IPS-NIHi7 (cell line): Measurements from ENCODE around the gene EXTL1.
"Not testable (repeated sequence)": the region's sequence is repeated elsewhere in the genome, so short reads cannot be mapped to it uniquely, and the experiment has no call there.

ENCODE experiments used
- DNase-seq: peaks from one replicate; pipeline ENCODE4 v3.0.0; 2012; ENCODE audit warnings: mixed read lengths; ENCODE audit errors: extremely low spot score

The EXTL1 gene, protein sequence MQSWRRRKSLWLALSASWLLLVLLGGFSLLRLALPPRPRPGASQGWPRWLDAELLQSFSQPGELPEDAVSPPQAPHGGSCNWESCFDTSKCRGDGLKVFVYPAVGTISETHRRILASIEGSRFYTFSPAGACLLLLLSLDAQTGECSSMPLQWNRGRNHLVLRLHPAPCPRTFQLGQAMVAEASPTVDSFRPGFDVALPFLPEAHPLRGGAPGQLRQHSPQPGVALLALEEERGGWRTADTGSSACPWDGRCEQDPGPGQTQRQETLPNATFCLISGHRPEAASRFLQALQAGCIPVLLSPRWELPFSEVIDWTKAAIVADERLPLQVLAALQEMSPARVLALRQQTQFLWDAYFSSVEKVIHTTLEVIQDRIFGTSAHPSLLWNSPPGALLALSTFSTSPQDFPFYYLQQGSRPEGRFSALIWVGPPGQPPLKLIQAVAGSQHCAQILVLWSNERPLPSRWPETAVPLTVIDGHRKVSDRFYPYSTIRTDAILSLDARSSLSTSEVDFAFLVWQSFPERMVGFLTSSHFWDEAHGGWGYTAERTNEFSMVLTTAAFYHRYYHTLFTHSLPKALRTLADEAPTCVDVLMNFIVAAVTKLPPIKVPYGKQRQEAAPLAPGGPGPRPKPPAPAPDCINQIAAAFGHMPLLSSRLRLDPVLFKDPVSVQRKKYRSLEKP

DNA sequence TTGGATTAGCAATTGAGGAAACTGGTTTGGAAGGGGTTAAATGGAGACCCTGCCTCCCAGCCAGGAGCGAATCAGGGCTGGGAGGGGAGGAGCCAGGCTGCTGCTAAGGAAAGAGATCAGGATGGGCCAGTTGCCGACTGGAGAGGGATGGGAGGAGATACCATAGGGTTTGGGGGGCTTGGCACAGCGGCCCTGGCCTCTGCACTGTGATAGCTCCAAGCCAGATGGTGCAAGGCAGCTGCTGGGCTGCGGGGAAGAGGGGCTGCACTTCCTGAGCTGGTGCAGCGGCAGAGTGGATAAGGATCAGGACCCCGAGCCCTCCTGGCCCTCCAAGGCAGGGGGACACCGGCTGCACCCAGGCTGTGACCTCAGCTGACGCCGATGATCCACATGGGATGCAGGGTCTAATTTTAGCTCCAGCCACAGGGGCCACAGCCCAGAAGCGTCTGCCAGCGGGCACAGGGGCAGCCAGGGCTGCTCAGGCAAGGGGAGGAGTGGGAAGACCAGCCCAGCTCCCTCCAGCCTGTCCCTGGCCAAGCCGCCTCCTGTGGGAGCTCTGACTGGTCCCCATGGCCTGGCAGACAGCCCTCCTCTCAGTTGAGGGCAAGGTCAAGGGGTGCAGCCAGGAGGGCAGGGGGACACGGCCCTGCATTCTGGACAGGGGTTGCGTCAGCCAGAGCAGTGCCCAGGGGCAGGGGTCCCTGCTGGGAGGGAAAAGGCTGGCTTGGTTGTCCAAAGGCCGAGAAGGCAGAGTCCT is at the start of gene EXTL1:
Gene EXTL1 (plus strand): TSS at position 129 of the 757 bp plus-strand sequence. CDS start 872 bp downstream, outside the sequence.
- DNase-seq = peak; percentile 96

DNA sequence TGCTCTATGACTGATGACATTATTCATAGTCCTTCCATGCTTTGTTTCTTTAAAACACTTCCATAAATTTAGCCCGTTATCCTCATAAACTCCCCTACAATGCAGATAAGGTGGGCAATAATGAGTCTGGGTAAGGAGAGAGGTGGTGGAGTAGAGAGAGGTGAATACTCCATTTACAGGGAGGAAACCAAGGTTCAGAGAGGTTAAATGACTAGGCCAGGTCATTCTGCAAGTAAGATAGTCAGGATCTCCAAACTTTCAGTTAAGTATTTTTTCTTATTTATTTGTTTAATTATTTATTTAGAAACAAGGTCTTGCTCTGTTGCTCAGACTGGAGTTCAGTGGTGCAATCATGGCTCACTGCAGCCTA is 49.8 kb upstream of the EXTL1 start:
- no peak for DNase-seq

DNA sequence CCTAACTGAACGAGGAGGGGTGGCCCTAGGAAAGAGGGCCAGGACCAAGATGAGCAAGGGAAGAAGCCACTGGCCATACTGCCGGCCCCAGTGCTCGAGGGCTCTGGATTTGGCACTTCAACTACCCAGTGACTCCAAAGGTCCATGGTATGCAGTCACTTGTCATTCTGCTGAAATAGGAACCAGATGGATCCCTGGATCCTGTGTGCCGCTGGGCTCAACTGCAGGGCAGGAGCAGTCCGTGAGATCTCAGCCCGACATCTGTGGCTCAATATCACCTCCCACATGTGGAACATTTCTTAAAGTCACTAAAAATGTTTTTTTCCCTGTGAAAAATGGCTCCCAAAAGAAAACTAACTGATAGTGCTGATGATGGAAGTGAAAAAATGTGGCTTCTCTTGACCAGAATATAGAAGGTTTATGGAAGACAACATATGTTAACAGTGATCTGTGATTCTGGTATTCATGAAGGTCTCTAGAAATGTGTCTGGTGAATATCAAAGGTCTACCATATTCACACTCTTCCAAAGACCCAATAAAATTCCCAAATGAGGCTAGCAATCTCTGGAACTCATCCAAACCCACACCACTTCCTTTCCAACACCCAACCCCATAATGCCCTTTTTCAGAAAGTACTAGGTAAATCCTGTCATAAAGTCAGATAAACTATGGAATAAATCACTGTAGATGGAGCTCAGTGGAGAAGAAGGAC is 47.8 kb upstream of the EXTL1 start:
- no peak for DNase-seq

DNA sequence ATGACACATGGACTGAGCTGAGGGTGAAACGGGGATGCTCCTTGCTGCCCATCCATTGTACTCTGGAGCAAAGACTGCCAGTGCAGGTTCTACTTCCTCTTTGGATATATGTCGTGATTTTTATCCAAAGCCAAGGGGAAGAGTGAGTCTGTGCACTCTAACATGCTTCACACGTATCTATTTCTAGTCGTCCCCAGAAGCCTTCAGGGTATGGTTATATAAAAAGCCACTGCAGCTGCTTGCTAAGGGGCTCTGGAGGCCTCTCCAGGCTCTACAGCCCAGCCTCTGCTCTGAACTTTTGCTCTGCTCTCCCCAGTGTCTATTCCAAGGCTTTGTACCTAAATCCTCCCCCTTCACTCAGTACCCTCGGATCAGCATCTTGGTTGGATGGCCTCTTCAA is 43.8 kb upstream of the EXTL1 start:
- DNase-seq = no peak

DNA sequence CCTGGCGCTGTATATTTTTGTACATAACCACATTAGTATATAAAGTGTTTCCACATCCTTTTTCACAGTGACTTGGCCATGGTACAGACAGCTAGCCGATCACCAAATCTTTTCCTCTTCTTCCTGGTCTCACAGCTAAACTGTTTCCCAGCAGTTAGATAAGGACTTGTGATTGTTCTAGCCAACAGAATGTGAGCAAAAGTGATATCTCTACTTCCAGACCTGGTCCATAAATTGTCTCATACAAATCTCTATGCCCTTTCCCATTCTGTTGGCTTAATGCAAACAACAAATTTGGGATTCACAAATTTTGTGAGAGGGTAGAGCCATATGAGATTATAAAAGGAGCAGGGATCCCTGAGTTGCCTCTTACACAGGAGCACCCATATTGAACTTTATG is 43.2 kb upstream of the EXTL1 start:
- DNase-seq = no peak

DNA sequence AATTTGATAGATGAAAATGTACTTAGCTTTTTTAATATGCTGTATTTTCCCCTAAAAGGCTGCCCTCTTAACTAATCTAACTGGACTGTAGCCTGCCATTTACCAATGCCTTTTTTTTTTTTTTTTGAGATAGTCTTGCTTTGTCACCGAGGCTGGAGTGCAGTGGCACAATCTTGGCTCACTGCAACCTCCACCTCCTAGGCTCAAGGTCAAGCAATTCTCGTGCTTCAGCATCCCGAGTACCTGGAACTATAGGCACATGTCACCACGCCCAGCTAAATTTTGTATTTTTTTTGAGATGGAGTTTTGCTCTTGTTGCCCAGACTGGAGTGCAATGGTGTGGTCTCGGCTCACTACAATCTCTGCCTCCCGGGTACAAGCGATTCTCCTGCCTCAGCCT is 42.4 kb upstream of the EXTL1 start:
- DNase-seq = no peak

DNA sequence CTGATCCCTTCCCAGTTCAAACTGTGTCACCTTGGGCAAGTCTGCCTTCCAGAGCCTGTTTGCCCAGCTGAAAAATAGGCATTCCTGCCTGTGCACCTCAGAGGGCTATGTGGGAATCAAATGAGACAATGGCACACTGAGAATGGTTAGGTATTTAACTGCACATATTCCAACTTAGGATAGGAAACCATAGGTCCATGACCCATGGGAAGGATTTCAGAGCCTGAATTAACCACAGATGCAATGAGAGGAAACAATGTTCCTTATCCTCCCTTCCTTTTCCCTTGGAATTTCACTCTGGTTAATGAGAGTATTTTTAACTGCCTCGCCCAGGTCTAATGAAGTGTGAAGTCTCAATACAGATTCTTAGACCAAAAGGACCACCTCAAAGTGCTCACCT is 36.4 kb upstream of the EXTL1 start:
- DNase-seq = no peak

DNA sequence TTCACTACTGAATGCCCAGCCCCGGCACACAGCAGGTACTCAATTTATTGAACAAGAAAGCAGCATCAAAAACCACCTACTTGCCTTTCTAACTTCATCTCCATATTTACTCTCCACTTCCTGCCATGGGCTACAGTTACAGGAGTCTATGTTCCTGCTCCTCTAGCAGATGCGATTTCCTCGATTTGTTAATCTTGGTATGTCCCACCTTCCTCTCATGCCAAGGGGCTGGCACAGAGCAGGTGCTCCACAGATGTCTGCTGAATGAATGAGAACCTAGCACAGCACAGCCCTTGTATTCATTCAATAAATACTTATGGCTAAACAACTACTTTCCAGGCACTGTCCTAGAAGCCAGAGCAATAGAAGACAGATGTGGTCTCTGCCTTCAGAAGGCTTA is 35.9 kb upstream of the EXTL1 start:
- DNase-seq = no peak

DNA sequence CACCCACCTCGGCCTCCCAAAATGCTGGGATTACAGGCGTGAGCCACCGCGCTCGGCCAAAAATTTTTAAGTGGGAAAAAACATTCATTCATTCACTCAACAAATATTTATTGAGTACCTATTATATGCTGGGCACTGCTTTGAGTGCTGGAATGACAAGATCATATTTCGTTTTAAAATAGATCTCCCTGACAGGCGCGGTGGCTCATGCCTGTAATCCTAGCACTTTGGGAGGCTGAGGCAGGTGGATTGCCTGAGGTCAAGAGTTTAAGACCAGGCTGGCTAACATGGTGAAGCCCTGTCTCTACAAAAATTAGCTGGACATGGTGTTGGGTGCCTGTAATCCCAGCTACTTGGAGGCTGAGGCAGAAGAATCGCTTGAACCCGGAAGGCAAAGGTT is 34.8 kb upstream of the EXTL1 start:
- not testable (repeated sequence) for DNase-seq

DNA sequence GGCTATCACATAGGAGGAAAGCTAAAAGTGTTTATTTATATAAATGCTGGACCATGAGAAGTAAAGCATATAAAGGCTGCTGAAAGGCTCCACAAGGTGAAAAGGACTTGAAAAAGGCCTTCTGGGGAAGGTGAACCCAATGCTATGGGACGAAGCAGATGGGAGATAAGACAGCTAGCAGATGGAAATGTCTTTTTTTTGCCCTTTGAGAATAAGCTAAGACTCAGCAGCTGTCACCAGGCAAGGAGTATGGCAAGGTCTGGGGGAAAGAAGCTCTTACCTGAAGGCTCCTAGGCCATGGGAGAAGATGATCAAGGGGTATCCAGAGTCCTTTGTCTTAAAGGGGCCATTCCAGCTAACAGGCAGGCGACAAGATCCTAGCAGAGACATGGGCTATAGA is 33.6 kb upstream of the EXTL1 start:
- no peak for DNase-seq

DNA sequence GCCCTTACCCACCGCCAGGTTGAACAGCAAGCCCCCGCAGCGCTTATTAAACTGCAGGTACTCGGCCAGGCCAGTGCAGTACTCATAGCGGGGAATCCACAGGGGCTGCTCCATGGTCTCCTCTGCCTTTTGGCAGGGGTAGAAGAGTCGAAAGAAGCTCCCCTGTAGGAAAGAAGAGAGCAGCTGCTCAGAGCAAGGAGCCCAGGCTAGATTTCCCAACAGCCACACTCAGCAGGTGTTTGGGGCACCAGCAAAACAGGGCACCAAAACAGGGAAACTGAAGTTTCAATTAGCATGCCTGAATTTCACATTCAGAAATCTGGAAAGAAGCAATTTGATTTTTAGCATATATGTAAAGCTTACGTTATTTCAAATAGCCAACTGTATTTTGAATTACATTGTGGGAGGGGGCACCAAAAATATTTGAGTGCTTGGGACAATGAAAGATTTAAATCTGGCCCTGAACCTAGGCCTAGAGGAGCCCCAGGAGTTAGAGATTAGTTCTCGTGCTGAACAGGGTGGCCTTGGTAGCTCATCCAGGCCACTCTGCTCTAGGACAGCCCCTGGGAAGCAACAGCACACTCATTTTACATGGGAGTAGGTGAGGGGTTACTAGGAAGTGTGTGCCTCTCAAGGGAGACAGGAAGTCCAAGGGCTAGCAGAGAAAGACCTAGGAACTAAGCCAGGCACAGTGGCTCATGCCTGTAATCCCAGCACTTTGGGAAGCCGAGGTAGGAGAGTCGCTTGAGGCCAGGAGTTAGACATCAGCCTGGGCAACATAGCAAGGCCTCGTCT is 31.9 kb upstream of the EXTL1 start:
- no peak for DNase-seq

DNA sequence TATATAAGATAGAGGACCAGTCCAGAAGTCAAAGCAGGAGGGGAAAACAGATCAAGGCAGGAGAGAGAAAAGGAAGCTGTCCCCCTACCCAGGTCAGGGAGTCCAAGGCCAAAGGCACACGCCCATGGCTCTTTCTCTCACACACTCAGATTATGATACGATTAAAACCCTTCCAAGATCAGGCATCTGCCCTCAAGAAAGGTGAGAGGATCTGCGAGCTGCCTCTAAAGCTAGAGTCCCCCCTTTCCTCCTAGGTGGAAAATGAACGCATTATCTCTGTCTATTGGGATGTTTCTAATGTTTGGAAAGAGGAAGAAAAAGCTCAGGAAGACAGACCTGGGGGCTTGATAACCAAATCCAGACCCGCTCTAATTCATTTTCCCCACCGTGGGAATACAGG is 31.3 kb upstream of the EXTL1 start:
- no peak for DNase-seq

DNA sequence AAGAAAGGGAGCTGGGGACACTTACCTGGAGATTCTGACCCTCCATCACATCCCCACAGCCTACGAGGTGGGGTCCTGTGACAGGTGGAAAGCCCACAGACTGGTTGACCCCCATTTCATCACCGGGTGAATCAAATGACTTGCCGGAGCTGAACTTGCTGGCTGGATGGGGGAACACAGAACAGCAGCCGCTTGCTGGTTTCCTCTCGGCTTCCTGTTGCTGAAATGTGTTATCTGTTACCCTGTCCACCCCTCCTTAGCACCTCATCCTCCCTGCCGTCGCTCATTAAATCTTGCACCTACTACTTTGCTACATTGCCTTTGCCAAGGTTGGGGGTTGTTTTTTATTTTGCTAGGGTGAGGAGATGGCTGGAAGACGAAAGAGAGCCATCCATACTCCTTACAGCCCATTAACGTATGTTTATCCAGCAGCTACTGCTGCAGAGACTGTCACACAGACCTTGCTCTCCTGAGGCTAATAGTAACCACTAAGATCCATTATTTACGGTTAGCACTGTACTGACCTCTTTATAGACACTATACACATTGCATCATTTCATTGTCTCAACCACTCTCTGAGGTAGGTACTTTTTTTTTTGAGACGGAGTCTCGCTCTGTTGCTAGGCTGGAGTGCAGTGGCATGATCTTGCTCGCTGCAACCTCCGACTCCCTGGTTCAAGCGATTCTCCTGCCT is 30.7 kb upstream of the EXTL1 start:
- DNase-seq = no peak

DNA sequence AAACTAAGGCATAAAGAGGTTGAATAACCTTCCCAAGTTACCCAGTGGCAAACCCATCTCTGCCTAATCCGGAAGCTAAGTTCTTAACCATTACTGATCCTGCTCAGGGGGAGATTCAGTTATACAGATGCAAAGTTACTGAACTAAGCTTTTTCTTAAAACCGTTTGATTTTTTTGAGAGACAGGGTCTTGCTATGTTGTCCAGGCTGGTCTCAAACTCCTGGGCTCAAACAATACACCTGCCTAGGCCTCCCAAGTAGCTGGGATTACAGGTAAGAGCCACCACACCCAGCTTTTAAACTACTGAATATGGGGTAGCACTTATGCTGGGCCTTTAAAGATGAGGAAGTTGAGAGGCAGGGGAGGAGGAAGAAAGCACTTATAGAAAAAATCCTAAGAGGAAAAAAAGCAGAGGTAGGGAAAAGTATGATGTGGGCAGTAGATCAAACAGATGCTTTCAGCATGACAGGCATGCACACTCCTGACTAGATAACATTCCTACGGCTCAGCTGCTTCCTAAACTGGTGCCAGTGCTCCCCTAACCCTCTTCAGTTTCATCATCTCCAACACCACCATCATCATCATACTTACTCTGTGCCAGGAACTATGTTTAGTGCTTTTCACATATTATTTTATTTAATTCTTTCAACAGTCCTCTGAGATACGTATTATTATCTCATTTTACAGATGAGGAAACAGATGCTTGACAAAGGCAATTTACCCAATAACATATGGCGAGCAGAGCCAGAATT is 29.5 kb upstream of the EXTL1 start:
- DNase-seq = no peak

DNA sequence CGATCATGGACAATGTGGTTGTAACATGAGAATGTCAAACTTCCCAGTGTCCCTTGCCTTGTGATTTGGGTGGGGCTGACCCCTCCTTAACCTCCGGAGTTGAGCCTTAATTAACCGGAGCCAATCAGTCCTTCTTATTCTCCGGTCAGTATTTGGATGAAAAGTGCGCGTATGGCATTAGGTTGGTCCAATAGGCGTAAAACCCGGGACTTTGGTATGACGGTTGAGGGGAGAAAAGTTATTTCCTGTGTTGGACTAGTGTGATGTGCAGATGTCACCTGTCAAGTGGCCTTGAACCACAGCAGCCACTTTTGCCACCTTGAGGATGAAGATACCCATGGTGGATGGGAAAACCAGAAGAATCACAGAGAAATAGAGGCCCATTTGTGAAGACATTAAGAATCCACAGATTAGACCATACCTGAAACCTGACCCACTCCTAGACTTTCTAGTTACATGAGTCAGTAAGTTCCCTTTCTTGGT is 28.8 kb upstream of the EXTL1 start:
- no peak for DNase-seq

DNA sequence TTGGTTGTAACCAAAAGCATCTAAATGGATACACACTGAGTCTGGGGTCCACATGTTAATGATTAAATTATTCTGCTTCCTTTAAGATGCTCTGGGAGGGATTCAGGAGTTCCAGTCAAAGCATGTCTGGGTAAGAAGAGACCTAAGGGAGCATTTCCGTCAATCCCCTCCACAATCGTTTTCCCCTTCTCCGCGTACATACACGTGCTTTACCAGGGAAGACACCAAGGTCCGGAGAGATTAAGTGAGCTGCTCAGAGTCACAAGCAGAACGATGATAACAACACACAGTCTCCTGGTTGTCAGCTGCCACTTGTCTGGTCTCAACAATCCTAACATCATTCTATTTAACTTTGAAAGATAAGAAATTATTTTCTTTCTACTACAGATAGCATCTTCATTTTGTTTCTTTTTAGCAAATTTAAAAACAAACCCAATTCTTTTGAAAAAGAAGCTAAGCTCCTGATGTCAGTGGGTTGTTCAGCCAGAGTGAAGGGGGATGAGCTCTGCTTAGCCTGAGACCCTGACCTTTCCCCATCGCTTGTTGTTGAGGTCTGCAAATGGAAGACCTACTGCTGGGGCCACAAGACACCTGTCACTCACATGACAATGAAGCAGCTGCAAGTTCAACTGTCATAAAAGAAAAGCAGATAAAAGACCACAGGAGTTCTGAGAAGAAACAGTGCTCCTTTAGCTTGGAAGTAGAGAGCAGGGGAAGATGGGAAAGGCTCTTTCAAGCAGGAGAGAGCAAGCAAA is 28.2 kb upstream of the EXTL1 start:
- peak; percentile 34 for DNase-seq

DNA sequence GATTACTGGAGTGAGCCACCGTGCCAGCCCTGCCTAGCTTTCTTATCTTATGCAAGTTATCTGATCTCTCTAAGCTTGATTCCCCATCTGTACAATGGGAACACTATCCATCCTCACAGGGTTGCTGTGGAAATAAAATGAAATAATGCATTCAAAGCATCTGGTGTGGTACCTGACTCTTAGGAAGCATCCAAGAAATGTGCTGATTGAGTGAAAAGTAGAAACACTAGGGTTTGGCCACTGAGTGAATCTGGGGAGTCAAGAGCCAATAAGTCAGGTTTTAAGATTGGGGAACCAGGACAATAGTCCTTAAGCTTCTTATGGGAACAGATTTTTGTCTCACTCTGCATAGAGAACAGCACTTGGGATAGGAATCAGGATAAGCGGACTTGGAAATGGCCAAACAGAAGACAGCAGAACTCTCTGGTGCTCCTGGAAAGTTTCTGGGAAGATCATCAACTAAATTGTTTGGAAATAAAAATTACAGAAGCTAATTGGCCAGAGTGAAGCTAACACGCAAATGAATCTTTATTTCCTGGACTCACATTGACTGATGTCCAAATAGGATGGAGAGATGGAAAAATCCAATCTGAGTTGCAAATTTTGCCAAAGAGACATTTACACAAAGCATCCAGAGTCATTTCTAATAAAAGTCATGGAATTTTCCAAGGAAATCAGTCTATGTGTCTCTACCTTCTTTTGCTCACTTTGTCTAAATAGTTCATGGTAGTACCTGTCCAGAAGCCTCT is 27.0 kb upstream of the EXTL1 start:
- DNase-seq = no peak
